Heart right ventricle (tissue), 16 donors: ENCODE results near the gene SSTR5. TPM values are rescaled to one million over a fixed set of nuclear protein-coding genes. Genes with fewer than 3 reads are reported as not detected.
A peak's percentile ranks its signal among the peaks of the same experiment; 100 is the strongest.

Experiments
- ATAC-seq, 8 donors: fragments of 200-7000 bp; cut with Tn5 transposase; one replicate each; pipeline ENCODE4 v1.9.1; 2020; ENCODE audit warnings: mild to moderate bottlenecking in 8 of 8, moderate library complexity in 8 of 8, moderate number of reproducible peaks in 1 of 8
- DNase-seq, 2 donors: peaks; one replicate each; pipeline ENCODE4 v3.0.0-alpha.2; 2020
- H3K27ac ChIP-seq, 10 donors: fragments of 200-600 bp; sonication (generic) in 2 of 10; one replicate each; pipeline versions ENCODE4 v1.5.0 to v1.8.0; 2020 to 2022; ENCODE audit warnings: mild to moderate bottlenecking in 3 of 10
- H3K27me3 ChIP-seq, 7 donors: fragments of 200-600 bp; one replicate each; pipeline ENCODE4 v1.8.0; 2021 to 2022; ENCODE audit warnings: mild to moderate bottlenecking in 2 of 7
- H3K36me3 ChIP-seq, 9 donors: fragments of 200-600 bp; sonication (generic) in 1 of 9; one replicate each; pipeline versions ENCODE4 v1.5.0 to v1.8.0; 2020 to 2022; ENCODE audit warnings: mild to moderate bottlenecking in 2 of 9
- H3K4me1 ChIP-seq, 9 donors: fragments of 200-600 bp; sonication (generic) in 1 of 9; one replicate each; pipeline versions ENCODE4 v1.5.0 to v1.8.0; 2020 to 2022; ENCODE audit warnings: mild to moderate bottlenecking in 4 of 9
- H3K4me3 ChIP-seq, 10 donors: fragments of 200-600 bp; sonication (generic) in 2 of 10; one replicate each; pipeline versions ENCODE4 v1.5.0 to v1.8.0; 2020 to 2022; ENCODE audit warnings: mild to moderate bottlenecking in 7 of 10, moderate library complexity in 2 of 10
- H3K9me3 ChIP-seq, 11 donors: fragments of 200-600 bp in 10 of 11; sonication (generic) in 2 of 11; one replicate each; pipeline versions ENCODE4 v1.5.0 to v1.8.0; 2013 to 2022; ENCODE audit warnings: mild to moderate bottlenecking in 2 of 11, control low read depth in 1 of 11, moderate library complexity in 1 of 11
- WGBS, 2 donors: extraction: QIAGEN DNeasy Blood & Tissue Kit; methylation state at CpG; one replicate each; pipeline ENCODE4 v1.1.7; 2013; ENCODE audit warnings: inconsistent platforms in 1 of 2; 5-methylcytosine and 5-hydroxymethylcytosine counted together
- intact Hi-C, 10 donors: fragments of 100-400 bp; cut with DNase I; formaldehyde crosslinking; loops; one replicate each; pipeline versions ENCODE4 v1.11.1 to v1.14.2; 2022
- polyA plus RNA-seq, 2 donors: library from polyadenylated mRNA; stranded (reverse); fragments of 200-250 nt; gene quantifications; one replicate each; pipeline ENCODE4 v1.2.3, GENCODE V29; 2013
- total RNA-seq, 10 donors: library from RNA; stranded (reverse); fragmentation: NEBNext Ultra II Directional in 3 of 10; extraction: Animal tissue kit (Norgen Biotek cat#: 25700) in 3 of 10; gene quantifications; one replicate each; pipeline versions ENCODE4 v1.2.1 to v1.2.4, GENCODE V29; 2021 to 2023
- TF ChIP-seq, protein P1 (sequence below), 9 donors: fragments of 200-600 bp; sonication (generic) in 2 of 9; IDR thresholded peaks; one replicate each; pipeline versions ENCODE4 v1.5.0 to v1.8.0; 2021 to 2022; ENCODE audit warnings: antibody characterized with exemption in 9 of 9, mild to moderate bottlenecking in 5 of 9, moderate library complexity in 1 of 9
- donor health status: Arrhythmogenic right ventricular cardiomyopathy.
- donor health status: ischemic (EF 13 %, LVEDD 7.1; RV severe dilation, severe dysfunction).
- donor health status: healthy with polysubstance abuse.
- donor health status: DM: no; HTN: yes; CAD: no.
- donor health status: DM: no; HTN: no; CAD: no.
- donor health status: ischemic (EF 25% LVEDD 6.9; RV normal size, moderate dysfunction).
- donor health status: ischemic (EF 25% LVEDD 5.7; RV mildly dilated, moderate dysfunction).
- donor health status: healthy.
- donor health status: DM: yes; HTN: yes; CAD: no.
- donor health status: Ischemic cardiomyopathy.
- donor health status: ischemic (EF 35%, LVEDD 5.7; RV mildly dilated, moderate dysfunction).
- donor health status: nonischemic (EF 11% LVEDD 7.7; RV severe dilation, severe dysfunction).
- donor health status: DM: yes; HTN: yes; CAD: no.
- donor health status: PGD.
- donor health status: ischemic (EF 29% LVEDD 5.4; RV normal size, mild dysfunction).
- donor health status: nonischemic (EF 23%, LVEDD 6.1; RV moderate dilation, normal function).

SSTR5 gene
- total and polyA plus RNA-seq, 12 donors = 0.39 to 32.0 (median 5.4) TPM

DNA sequence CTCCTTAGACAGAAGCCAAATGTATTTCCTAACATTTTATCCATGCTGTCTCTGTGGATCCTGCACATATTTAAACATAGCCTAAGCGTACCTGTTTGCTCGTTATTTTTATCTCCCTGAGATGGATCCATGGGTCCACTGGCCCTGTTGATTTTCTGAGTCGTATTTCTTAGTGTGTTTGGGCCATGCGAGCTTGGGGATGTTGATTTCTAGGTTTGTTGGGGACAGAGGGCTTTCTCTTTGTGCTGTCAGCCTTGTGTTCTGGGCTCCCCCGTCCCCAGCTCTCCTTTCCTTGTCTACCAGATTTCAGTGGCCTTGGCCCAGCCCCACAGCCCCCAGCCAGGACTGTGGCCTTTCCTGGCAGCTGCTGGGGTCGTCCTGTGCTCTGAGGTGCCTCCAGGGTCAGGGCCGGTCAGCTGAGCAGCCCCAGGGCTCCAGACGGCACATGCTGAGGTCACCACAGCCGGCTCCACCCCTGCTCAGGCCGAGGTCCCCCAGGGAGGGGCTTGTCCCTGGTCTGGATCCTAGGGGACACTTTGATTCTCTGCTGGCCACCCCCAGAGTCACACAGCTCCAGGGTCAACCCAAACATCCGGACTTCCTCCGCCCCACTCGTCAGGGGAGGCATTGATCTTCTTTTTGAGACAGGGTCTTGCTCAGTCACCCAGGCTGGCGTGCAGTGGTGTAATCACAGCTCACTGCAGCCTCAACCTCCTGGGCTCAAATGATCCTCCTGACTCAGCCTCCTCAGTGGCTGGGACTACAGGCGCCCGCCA, 4.4 kb downstream of the SSTR5 start:
- TF ChIP-seq, protein P1, sequence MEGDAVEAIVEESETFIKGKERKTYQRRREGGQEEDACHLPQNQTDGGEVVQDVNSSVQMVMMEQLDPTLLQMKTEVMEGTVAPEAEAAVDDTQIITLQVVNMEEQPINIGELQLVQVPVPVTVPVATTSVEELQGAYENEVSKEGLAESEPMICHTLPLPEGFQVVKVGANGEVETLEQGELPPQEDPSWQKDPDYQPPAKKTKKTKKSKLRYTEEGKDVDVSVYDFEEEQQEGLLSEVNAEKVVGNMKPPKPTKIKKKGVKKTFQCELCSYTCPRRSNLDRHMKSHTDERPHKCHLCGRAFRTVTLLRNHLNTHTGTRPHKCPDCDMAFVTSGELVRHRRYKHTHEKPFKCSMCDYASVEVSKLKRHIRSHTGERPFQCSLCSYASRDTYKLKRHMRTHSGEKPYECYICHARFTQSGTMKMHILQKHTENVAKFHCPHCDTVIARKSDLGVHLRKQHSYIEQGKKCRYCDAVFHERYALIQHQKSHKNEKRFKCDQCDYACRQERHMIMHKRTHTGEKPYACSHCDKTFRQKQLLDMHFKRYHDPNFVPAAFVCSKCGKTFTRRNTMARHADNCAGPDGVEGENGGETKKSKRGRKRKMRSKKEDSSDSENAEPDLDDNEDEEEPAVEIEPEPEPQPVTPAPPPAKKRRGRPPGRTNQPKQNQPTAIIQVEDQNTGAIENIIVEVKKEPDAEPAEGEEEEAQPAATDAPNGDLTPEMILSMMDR (IDR thresholded peaks at IDR 0.05) = no peak
- ATAC-seq (no peak), DNase-seq (no peak)
- peaks cover 0 to 6% (median 0%) of the 10 kb centered on the region in 9 donors for H3K4me1 ChIP-seq
- no peak overlapping the region for H3K27ac ChIP-seq
- no peak overlapping the region for H3K4me3 ChIP-seq
- intact Hi-C loops = no loop called here
- no peaks in the 10 kb centered on the region for H3K36me3 ChIP-seq
- H3K9me3 ChIP-seq = no peaks in the 10 kb centered on the region
- 37 to 42% methylated on average over 16 of the region's 16 CpGs for WGBS, 2 donors
- H3K27me3 ChIP-seq = peaks cover 3 to 87% (median 78%) of the 10 kb centered on the region in 7 donors

DNA sequence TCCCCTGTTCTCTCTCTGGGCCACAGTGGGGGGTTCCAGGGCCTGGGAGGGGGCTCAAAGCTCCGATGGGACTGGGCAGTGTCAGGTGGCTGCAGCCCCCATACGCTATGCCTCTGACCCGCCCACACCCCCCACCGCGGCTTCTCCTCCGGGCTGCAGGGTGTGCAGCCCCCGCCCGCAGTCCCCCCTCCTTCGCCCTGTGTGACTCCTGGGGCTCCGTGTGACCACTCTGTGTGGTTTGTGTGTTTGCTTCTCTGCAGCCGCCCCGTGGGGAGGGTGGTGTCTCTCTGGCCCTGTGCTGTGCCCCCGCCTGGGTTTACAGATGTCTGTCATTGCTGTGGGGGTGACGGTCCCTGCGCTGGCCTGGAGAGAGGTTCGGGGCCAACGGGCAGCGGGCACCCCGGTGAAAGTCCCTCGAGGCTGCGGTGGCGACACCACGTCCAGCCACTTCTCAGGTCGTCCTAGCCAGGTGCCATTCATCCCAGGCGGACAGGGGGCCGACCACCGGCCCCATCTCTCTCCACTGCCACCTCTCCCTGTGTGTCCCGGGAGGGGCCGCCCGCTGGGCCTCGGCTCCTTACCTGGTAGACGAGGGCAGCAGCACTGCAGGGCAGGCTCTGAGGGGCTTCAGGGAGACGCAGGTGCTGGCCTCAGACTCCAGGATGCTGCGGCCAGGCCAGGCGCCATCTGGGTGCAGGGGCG, 5.5 kb downstream of the SSTR5 start:
- H3K36me3 ChIP-seq = no peaks in the 10 kb centered on the region
- DNase-seq = no peak
- H3K4me1 ChIP-seq = peaks cover 0 to 6% (median 0%) of the 10 kb centered on the region in 9 donors
- H3K27ac ChIP-seq = no peak overlapping the region
- intact Hi-C loops = no loop called here
- no peak for ATAC-seq
- H3K4me3 ChIP-seq = no peak overlapping the region
- peaks cover 8 to 87% (median 78%) of the 10 kb centered on the region in 7 donors for H3K27me3 ChIP-seq
- WGBS, 2 donors = 75 to 76% methylated on average over 35 to 36 of the region's 36 CpGs
- TF ChIP-seq, protein P1 (IDR thresholded peaks at IDR 0.05) = no peak
- no peaks in the 10 kb centered on the region for H3K9me3 ChIP-seq

DNA sequence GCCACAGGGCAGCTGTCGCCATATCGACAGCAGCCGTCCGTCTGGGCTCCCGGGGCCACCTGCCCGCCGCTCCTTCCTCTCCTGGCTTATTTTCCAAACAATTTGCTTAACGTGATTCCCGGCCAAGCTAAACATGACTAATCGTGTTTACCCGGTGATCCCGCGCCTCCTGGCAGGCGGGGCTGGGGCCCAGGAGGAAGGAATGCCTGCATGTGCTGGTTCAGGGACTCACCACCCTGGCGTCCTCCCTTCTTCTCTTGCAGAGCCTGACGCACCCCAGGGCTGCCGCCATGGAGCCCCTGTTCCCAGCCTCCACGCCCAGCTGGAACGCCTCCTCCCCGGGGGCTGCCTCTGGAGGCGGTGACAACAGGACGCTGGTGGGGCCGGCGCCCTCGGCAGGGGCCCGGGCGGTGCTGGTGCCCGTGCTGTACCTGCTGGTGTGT, 6.1 kb downstream of the SSTR5 start:
- H3K9me3 ChIP-seq = no peaks in the 10 kb centered on the region
- intact Hi-C loops = no loop called here
- H3K27ac ChIP-seq = no peak overlapping the region
- no peak for DNase-seq
- peaks cover 8 to 87% (median 78%) of the 10 kb centered on the region in 7 donors for H3K27me3 ChIP-seq
- H3K4me3 ChIP-seq = no peak overlapping the region
- H3K4me1 ChIP-seq = peaks cover 0 to 5% (median 0%) of the 10 kb centered on the region in 9 donors
- 49 to 50% methylated on average over 28 of the region's 28 CpGs for WGBS, 2 donors
- ATAC-seq = peak in 1 of 8 donors; percentile 13
- no peaks in the 10 kb centered on the region for H3K36me3 ChIP-seq
- TF ChIP-seq, protein P1 (IDR thresholded peaks at IDR 0.05) = no peak

DNA sequence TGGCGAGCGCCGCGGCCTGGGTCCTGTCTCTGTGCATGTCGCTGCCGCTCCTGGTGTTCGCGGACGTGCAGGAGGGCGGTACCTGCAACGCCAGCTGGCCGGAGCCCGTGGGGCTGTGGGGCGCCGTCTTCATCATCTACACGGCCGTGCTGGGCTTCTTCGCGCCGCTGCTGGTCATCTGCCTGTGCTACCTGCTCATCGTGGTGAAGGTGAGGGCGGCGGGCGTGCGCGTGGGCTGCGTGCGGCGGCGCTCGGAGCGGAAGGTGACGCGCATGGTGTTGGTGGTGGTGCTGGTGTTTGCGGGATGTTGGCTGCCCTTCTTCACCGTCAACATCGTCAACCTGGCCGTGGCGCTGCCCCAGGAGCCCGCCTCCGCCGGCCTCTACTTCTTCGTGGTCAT, 6.8 kb downstream of the SSTR5 start:
- ATAC-seq (no peak), DNase-seq (no peak)
- Histone ChIP-seq H3K4me3 (no peak overlapping the region), H3K27ac (no peak overlapping the region), H3K36me3 (no peaks in the 10 kb centered on the region), H3K9me3 (peaks cover 0 to 7% (median 3%) of the 10 kb centered on the region in 11 donors), H3K4me1 (no peaks in the 10 kb centered on the region), H3K27me3 (peaks cover 8 to 87% (median 77%) of the 10 kb centered on the region in 7 donors)
- 92 to 96% methylated on average over 38 to 43 of the region's 43 CpGs for WGBS, 2 donors
- intact Hi-C loops = no loop called here
- TF ChIP-seq, protein P1 (IDR thresholded peaks at IDR 0.05) = no peak
